CD4-positive, alpha-beta memory T cell (primary cell): ENCODE measurements around the gene ARHGEF26. TPM values are rescaled to one million over a fixed set of nuclear protein-coding genes. Genes with fewer than 3 reads are reported as not detected.

Source experiments
- CTCF ChIA-PET: fragments of 350-600 bp; sonication (Branson Sonifier 250); formaldehyde crosslinking; loops from one replicate; lab custom pipeline; 2021; ENCODE audit warnings: inconsistent platforms; ENCODE audit not compliant: partially characterized antibody; lab: Charles Lee
- POLR2A ChIA-PET: fragments of 350-600 bp; sonication (Branson Sonifier 250); formaldehyde crosslinking; loops from one replicate; lab custom pipeline; 2021; ENCODE audit not compliant: partially characterized antibody; lab: Charles Lee
- DNase-seq, 5 donors: peaks; one replicate each; pipeline versions ENCODE4 v3.0.0 to v3.0.0-alpha.2; 2020 to 2022; ENCODE audit warnings: mixed read lengths in 1 of 5
- H3K27ac ChIP-seq: one replicate; pipeline ENCODE4 v1.7.0; 2013; ENCODE audit warnings: low read depth, low read length
- H3K27me3 ChIP-seq: 2 replicates; pipeline ENCODE4 v1.7.0; 2013; ENCODE audit warnings: mild to moderate bottlenecking, low read length, moderate library complexity; ENCODE audit not compliant: insufficient read depth
- H3K36me3 ChIP-seq: 2 replicates; pipeline ENCODE4 v1.7.0; 2013; ENCODE audit warnings: mild to moderate bottlenecking, low read length, moderate library complexity; ENCODE audit not compliant: insufficient read depth
- H3K4me1 ChIP-seq: 2 replicates; pipeline ENCODE4 v1.7.0; 2013; ENCODE audit warnings: mild to moderate bottlenecking, low read length, moderate library complexity; ENCODE audit not compliant: insufficient read depth
- H3K4me3 ChIP-seq, 2 donors: one replicate each; pipeline ENCODE4 v1.7.0; 2013; ENCODE audit warnings: low read length in 2 of 2, mild to moderate bottlenecking in 1 of 2
- H3K9me3 ChIP-seq, 2 donors: one replicate each; pipeline ENCODE4 v1.7.0; 2013; ENCODE audit warnings: low read length in 2 of 2, control low read depth in 1 of 2; ENCODE audit not compliant: control insufficient read depth in 1 of 2
- H3K27ac Mint-ChIP-seq, 7 donors: one replicate each; pipeline ENCODE4 v1.8.0; 2020 to 2021; ENCODE audit warnings: mixed read lengths in 7 of 7, mild to moderate bottlenecking in 6 of 7, inconsistent platforms in 3 of 7, moderate library complexity in 3 of 7
- H3K27me3 Mint-ChIP-seq, 2 donors: one replicate each; pipeline ENCODE4 v1.8.0; 2020 to 2021; ENCODE audit warnings: mixed read lengths in 2 of 2
- H3K36me3 Mint-ChIP-seq, 2 donors: one replicate each; pipeline ENCODE4 v1.8.0; 2020 to 2021; ENCODE audit warnings: mixed read lengths in 2 of 2, inconsistent platforms in 1 of 2, mild to moderate bottlenecking in 1 of 2
- H3K4me1 Mint-ChIP-seq, 4 donors: one replicate each; pipeline ENCODE4 v1.8.0; 2020 to 2021; ENCODE audit warnings: mixed read lengths in 4 of 4, mild to moderate bottlenecking in 1 of 4
- H3K4me3 Mint-ChIP-seq, 8 donors: one replicate each; pipeline ENCODE4 v1.8.0; 2020 to 2021; ENCODE audit warnings: mixed read lengths in 8 of 8, mild to moderate bottlenecking in 7 of 8, moderate library complexity in 6 of 8, inconsistent platforms in 3 of 8
- H3K9me3 Mint-ChIP-seq, 8 donors: one replicate each; pipeline ENCODE4 v1.8.0; 2020 to 2021; ENCODE audit warnings: mixed read lengths in 8 of 8, mild to moderate bottlenecking in 5 of 8, inconsistent platforms in 3 of 8, moderate library complexity in 1 of 8
- intact Hi-C: fragments of 100-400 bp; cut with micrococcal nuclease; formaldehyde crosslinking; loops from one replicate; pipeline ENCODE4 v1.15.1; 2023
- polyA plus RNA-seq, 2 donors: library from polyadenylated mRNA; unstranded; fragments of 300-500 nt; fragmentation: Illumina TruSeq; gene quantifications; one replicate each; pipeline ENCODE4 v1.2.3, GENCODE V29; 2021
- total RNA-seq, 2 experiments: library from RNA; stranded (reverse); gene quantifications; one replicate each; pipeline ENCODE4 v1.2.3, GENCODE V29; 2021

ARHGEF26 gene
- total and polyA plus RNA-seq, 4 experiments from 2014 or later: 0.06 to 0.33 (median 0.16) TPM

DNA sequence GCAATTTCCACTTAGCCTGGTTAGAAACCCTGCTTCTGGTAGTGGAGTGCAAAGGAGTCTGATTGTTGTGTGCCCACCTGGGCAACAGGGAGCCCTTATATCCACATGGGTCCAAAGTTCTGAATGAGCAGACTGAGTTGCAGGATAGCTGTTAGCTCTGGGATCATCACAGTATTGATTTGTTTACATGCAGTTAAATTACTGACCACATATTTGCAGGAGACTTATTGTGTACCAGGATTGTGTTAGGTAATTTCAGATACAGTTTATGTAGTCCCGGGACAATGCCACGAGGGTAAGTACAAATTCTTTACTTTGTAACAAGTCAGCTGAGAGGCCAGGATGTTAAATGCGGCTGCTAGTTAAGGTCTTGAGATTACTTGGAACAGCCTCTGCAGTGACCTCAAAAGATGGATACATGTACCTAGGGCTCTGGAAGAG lies 18.8 kb downstream of the ARHGEF26 start:
- H3K36me3 ChIP-seq: no peaks in the 10 kb centered on the region
- Mint-ChIP-seq H3K36me3 (no peaks in the 10 kb centered on the region), H3K27me3 (peaks cover 5 to 6% of the 10 kb centered on the region in 2 donors), H3K9me3 (no peaks in the 10 kb centered on the region), H3K4me1 (no peaks in the 10 kb centered on the region), H3K27ac (no peak overlapping the region), H3K4me3 (no peak overlapping the region)
- H3K9me3 ChIP-seq: no peaks in the 10 kb centered on the region
- intact Hi-C loops: no loop called here
- H3K4me1 ChIP-seq: no peaks in the 10 kb centered on the region
- DNase-seq: no peak
- ChIA-PET CTCF (no interaction called here), POLR2A (no interaction called here)
- no peak overlapping the region for H3K4me3 ChIP-seq
- no peaks in the 10 kb centered on the region for H3K27me3 ChIP-seq
- no peak overlapping the region for H3K27ac ChIP-seq

DNA sequence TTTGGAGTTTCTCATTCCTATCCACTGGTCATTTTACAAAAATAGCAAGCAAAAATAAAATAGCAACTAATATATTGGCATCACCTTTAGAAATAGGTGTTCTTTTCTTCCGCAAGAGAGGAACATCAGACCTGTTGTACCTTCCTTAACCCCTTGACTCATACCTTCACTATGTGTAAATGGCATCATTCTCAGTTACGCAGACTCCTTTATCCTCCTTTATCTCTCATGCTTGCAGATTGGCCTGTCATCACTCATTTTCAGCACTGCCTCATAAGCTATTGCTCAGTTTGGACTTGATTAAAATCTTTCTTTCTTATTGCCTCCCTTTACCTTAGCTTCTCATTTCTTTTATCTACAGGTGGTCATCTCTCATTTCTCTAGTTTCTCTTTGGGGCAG lies 21.4 kb downstream of the ARHGEF26 start:
- H3K27ac ChIP-seq: no peak overlapping the region
- Mint-ChIP-seq H3K27me3 (peaks cover 5% of the 10 kb centered on the region in 2 donors), H3K9me3 (no peaks in the 10 kb centered on the region), H3K27ac (no peak overlapping the region), H3K4me3 (no peak overlapping the region), H3K4me1 (no peaks in the 10 kb centered on the region), H3K36me3 (no peaks in the 10 kb centered on the region)
- H3K4me1 ChIP-seq: no peaks in the 10 kb centered on the region
- CTCF ChIA-PET: no interaction called here
- POLR2A ChIA-PET: no interaction called here
- H3K9me3 ChIP-seq: no peaks in the 10 kb centered on the region
- no peaks in the 10 kb centered on the region for H3K36me3 ChIP-seq
- no peaks in the 10 kb centered on the region for H3K27me3 ChIP-seq
- no peak overlapping the region for H3K4me3 ChIP-seq
- intact Hi-C loops: no loop called here
- no peak for DNase-seq

DNA sequence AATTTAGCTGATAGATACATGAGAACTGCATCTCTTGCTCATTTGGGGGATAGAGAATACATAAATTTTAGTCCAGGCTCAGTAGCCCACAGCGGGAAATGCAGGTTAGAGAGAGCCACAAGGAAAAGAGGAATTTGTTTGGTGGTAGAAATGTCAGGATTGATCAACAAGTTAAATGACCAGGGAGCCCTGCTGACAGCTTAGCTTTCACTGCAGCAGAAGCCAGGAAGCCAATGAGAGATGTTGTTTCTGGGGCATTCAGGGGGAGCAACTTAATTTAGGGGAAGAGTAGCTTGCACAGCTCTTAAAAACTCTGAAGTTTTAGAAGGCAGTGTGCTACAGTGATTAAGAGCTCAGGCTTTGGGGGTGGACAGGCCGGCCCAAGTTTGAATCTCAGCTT lies 22.7 kb downstream of the ARHGEF26 start:
- H3K4me3 Mint-ChIP-seq: no peak overlapping the region
- DNase-seq: no peak
- no peaks in the 10 kb centered on the region for H3K27me3 ChIP-seq
- H3K27ac Mint-ChIP-seq: no peak overlapping the region
- no peaks in the 10 kb centered on the region for H3K36me3 ChIP-seq
- CTCF ChIA-PET: no interaction called here
- H3K27me3 Mint-ChIP-seq: peaks cover 5% of the 10 kb centered on the region in 2 donors
- no peaks in the 10 kb centered on the region for H3K36me3 Mint-ChIP-seq
- H3K9me3 Mint-ChIP-seq: no peaks in the 10 kb centered on the region
- no peaks in the 10 kb centered on the region for H3K9me3 ChIP-seq
- no peaks in the 10 kb centered on the region for H3K4me1 Mint-ChIP-seq
- POLR2A ChIA-PET: no interaction called here
- intact Hi-C loops: no loop called here
- no peaks in the 10 kb centered on the region for H3K4me1 ChIP-seq
- H3K4me3 ChIP-seq: no peak overlapping the region
- H3K27ac ChIP-seq: no peak overlapping the region

- H3K27me3 ChIP-seq: no peaks in the 10 kb centered on the region
- DNase-seq: no peak
- Mint-ChIP-seq H3K9me3 (no peaks in the 10 kb centered on the region), H3K27ac (no peak overlapping the region), H3K36me3 (no peaks in the 10 kb centered on the region), H3K4me1 (no peaks in the 10 kb centered on the region), H3K27me3 (peaks cover 4 to 5% of the 10 kb centered on the region in 2 donors), H3K4me3 (no peak overlapping the region)
- no peaks in the 10 kb centered on the region for H3K4me1 ChIP-seq
- POLR2A ChIA-PET: no interaction called here
- no peak overlapping the region for H3K4me3 ChIP-seq
- no peaks in the 10 kb centered on the region for H3K9me3 ChIP-seq
- H3K27ac ChIP-seq: no peak overlapping the region
- intact Hi-C loops: no loop called here
- no peaks in the 10 kb centered on the region for H3K36me3 ChIP-seq
- CTCF ChIA-PET: no interaction called here
Observed at GRCh38 chr3:154144825-154145465, 23.8 kb downstream of the ARHGEF26 start.

GRCh38 chr3:154148541-154148940 lies 27.4 kb downstream of the ARHGEF26 start:
- intact Hi-C loops: no loop called here
- no peak overlapping the region for H3K4me3 Mint-ChIP-seq
- DNase-seq: no peak
- H3K9me3 Mint-ChIP-seq: no peaks in the 10 kb centered on the region
- Histone ChIP-seq H3K27ac (no peak overlapping the region), H3K27me3 (no peaks in the 10 kb centered on the region), H3K4me3 (no peak overlapping the region), H3K9me3 (no peaks in the 10 kb centered on the region), H3K4me1 (no peaks in the 10 kb centered on the region), H3K36me3 (no peaks in the 10 kb centered on the region)
- CTCF ChIA-PET: no interaction called here
- H3K27ac Mint-ChIP-seq: no peak overlapping the region
- H3K36me3 Mint-ChIP-seq: no peaks in the 10 kb centered on the region
- POLR2A ChIA-PET: no interaction called here
- peaks cover 3 to 9% of the 10 kb centered on the region in 2 donors for H3K27me3 Mint-ChIP-seq
- no peaks in the 10 kb centered on the region for H3K4me1 Mint-ChIP-seq

DNA sequence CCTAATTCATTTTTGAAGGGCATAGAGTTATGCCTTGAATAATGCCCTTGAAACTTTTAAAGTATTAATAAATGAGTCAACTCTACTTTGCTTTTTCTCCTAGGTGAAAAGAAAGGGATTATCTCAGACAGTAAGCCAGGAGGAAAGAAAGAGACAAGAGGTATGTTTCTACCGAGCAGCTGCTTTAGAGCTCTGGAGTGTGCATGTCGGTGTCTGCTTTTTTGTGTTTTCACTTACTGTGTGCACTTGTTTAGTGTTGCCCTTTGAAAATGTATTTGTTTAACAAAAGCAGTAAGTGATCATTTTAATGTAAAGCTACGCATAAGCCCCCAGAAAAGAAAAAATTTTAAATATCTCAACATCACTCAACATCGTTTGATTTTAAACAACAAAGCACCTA lies 28.1 kb downstream of the ARHGEF26 start:
- Mint-ChIP-seq H3K4me3 (no peak overlapping the region), H3K4me1 (no peaks in the 10 kb centered on the region), H3K27ac (no peak overlapping the region), H3K9me3 (no peaks in the 10 kb centered on the region), H3K36me3 (no peaks in the 10 kb centered on the region), H3K27me3 (peaks cover 2 to 9% of the 10 kb centered on the region in 2 donors)
- H3K4me1 ChIP-seq: no peaks in the 10 kb centered on the region
- no peak overlapping the region for H3K4me3 ChIP-seq
- ChIA-PET POLR2A (no interaction called here), CTCF (no interaction called here)
- intact Hi-C loops: no loop called here
- no peak for DNase-seq
- no peaks in the 10 kb centered on the region for H3K36me3 ChIP-seq
- no peaks in the 10 kb centered on the region for H3K27me3 ChIP-seq
- H3K27ac ChIP-seq: no peak overlapping the region
- H3K9me3 ChIP-seq: no peaks in the 10 kb centered on the region

DNA sequence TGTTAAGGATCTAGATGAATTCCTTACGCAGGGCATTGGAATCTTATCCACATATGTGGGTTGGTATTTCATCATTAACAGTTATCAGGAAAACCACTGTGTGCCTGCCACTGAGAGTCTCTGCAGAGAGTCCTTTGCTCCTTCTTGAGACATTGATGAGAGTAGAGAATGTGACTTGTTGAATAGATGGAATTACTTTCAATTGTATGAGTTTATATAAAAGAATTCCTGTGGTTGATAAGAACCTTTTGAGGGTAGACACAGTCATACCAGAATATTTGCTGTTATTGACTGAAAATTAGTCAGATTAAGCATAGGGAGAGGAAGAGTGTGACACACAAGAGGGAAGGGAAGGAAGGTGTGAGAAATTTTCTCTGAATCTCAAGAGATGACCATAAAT lies 30.8 kb downstream of the ARHGEF26 start:
- Histone ChIP-seq H3K4me1 (no peaks in the 10 kb centered on the region), H3K4me3 (no peak overlapping the region), H3K36me3 (no peaks in the 10 kb centered on the region), H3K27ac (no peak overlapping the region), H3K27me3 (no peaks in the 10 kb centered on the region), H3K9me3 (no peaks in the 10 kb centered on the region)
- no peak overlapping the region for H3K4me3 Mint-ChIP-seq
- H3K27ac Mint-ChIP-seq: no peak overlapping the region
- CTCF ChIA-PET: no interaction called here
- no peaks in the 10 kb centered on the region for H3K36me3 Mint-ChIP-seq
- H3K4me1 Mint-ChIP-seq: no peaks in the 10 kb centered on the region
- H3K9me3 Mint-ChIP-seq: no peaks in the 10 kb centered on the region
- no peak for DNase-seq
- H3K27me3 Mint-ChIP-seq: peaks cover 2 to 9% of the 10 kb centered on the region in 2 donors
- POLR2A ChIA-PET: no interaction called here
- intact Hi-C loops: no loop called here

DNA sequence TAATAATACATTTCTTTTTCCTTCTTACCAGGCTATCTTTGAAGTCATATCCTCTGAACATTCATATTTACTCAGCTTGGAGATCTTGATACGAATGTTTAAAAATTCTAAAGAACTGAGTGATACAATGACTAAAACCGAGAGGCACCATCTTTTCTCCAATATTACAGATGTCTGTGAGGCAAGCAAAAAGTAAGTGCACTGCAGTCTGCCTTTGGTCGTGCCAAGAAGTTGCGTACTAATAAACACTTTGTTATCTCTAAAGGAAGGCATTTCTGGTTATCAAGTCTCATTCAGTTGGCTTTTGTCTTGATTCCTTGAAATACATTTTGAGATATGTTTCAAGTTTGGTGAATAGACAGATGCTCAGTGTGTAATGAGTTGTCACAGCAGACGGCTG lies 31.6 kb downstream of the ARHGEF26 start:
- Histone ChIP-seq H3K4me3 (no peak overlapping the region), H3K4me1 (no peaks in the 10 kb centered on the region), H3K9me3 (no peaks in the 10 kb centered on the region), H3K27me3 (no peaks in the 10 kb centered on the region), H3K36me3 (no peaks in the 10 kb centered on the region), H3K27ac (no peak overlapping the region)
- DNase-seq: no peak
- Mint-ChIP-seq H3K36me3 (no peaks in the 10 kb centered on the region), H3K9me3 (no peaks in the 10 kb centered on the region), H3K27ac (no peak overlapping the region), H3K27me3 (peaks cover 2 to 13% of the 10 kb centered on the region in 2 donors), H3K4me1 (no peaks in the 10 kb centered on the region), H3K4me3 (no peak overlapping the region)
- POLR2A ChIA-PET: no interaction called here
- intact Hi-C loops: no loop called here
- CTCF ChIA-PET: no interaction called here
